SK-N-DZ (cell line): ENCODE data around the gene RPAP2. TPM values are rescaled to one million over a fixed set of nuclear protein-coding genes. Genes with fewer than 3 reads are reported as not detected.
"Not testable (repeated sequence)": the region's sequence is repeated elsewhere in the genome, so short reads cannot be mapped to it uniquely, and the experiment has no call there.

ENCODE experiments used
- DNase-seq: peaks from one replicate; pipeline ENCODE4 v3.0.0-alpha.2; 2015; ENCODE audit warnings: low spot score
- polyA plus RNA-seq, 2 experiments: library from polyadenylated mRNA; depleted of rRNA; stranded (reverse); fragments of >200 nt; gene quantifications; 2 replicates each; pipeline ENCODE4 v1.2.3, GENCODE V29; 2014

Gene RPAP2
- polyA plus RNA-seq (2014; cell fraction: cytosol; rRNA removed), result 5.8 and 6.1 TPM in 2 replicates
- 2.0 and 3.4 TPM in 2 replicates for polyA plus RNA-seq (2014; cell fraction: nucleus; rRNA removed)

DNA sequence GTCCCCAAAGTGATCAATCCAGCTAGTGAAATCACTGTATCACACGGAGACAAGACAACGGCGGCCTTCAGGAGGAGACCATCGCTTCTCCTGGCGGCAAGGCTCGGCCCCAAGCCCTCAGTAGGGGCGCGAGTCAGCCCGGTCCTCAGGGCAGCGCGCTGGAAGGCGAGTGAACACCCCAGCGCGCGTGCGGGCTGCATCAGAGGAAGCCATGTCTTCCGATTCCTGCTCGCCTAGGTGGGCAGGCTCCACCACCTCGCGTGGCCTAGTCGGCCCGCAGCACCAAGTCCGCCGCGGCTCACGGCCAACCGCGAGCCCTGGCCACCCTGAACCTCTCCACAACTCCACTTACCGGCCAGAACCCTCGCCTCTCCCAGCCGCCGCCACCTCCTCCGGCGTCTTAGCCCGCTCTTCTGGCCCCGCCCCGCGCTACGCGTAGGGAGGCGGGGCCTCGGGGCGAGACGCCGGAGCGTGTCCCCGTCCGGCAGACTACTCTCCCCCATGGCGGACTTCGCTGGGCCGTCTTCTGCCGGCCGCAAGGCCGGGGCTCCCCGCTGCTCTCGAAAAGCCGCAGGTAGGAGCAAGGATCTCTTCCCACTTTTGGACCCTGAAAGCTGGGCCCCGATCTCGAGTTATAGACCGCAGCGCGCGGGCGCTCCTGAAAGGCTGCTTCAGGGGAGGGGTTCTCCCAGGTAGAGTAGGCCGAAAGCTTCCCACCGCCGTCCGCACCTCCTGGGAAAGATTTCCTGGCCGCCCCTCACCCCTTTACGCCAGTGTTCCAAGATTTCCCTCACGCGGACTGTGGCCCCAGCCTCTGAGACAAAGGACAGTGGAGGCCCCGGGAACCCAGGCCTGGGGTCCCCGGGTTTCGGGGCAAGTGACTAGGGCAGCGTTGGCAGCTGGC is at the start of gene RPAP2, which contains the start of gene GLMN:
RPAP2 (plus strand) TSS at position 487 of the 904 bp plus-strand sequence; CDS start at position 502, 15 bp downstream.
GLMN (minus strand) TSS at position 415 of the 904 bp plus-strand sequence. CDS start 988 bp downstream, outside the sequence.
- DNase-seq, result peak; percentile 91

GRCh38 chr1:92254714-92255113 is 44.1 kb upstream of the RPAP2 start:
- DNase-seq, result not testable (repeated sequence)

DNA sequence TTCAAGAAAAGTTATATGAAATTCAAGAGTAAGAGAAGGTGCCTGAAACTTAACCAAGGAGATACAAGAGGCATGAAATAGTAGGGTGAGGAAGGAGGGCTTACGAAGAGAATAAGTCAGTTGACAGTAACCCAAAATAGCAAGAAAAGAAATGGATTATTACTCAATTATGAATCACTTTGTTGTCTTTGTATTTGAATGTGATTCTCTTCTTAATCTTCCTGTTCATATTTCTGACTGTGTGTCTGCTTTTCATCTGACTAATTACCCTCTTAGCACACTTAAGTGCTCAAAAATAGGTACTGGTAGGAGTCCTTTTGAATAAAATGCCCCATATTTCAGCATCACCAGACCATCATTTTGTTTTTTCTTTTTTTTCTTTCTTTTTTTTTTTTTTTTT is 39.5 kb upstream of the RPAP2 start:
- DNase-seq, result no peak

GRCh38 chr1:92262516-92262915 is 36.3 kb upstream of the RPAP2 start:
- DNase-seq, result no peak

DNA sequence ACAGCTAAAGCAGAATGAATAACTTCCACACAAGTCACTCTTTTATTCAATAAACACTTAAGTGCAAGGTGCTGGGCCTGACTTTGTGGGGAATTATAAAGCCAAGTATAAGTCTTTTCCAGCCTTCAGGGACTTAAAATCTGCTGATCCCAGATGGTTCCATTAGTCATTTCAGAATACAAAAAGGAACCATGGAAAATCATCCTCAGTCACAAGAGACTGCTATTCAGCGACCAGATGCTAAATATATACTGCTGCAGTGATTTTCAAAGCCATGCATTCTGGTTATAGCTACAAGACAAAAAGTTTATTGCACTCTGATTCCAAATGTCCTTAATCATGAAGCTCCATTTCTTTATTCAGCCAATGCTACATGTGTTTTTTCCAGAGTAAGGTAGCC is 25.8 kb upstream of the RPAP2 start:
- DNase-seq, result no peak

- no peak for DNase-seq
Observed at GRCh38 chr1:92274939-92275338, 23.9 kb upstream of the RPAP2 start.

DNA sequence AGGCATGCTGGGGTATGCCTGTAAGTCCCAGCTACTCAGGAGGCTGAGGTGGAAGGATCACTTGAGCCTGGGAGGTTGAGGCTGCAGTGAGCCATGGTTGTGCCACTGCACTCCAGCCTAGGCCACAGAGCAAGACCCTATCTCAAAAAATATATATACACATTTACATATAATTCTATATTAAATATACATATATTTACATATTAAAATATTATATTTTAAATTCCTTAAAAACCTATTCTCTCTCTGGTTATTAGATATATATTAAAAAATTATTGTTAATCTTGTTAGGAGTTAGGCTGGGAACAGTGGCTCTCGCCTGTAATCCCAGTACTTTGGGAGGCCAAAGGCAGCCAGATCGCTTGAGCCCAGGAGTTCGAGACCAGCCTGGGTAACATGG is 22.8 kb upstream of the RPAP2 start:
- DNase-seq, result no peak

GRCh38 chr1:92277105-92277723 is 21.6 kb upstream of the RPAP2 start:
- no peak for DNase-seq

DNA sequence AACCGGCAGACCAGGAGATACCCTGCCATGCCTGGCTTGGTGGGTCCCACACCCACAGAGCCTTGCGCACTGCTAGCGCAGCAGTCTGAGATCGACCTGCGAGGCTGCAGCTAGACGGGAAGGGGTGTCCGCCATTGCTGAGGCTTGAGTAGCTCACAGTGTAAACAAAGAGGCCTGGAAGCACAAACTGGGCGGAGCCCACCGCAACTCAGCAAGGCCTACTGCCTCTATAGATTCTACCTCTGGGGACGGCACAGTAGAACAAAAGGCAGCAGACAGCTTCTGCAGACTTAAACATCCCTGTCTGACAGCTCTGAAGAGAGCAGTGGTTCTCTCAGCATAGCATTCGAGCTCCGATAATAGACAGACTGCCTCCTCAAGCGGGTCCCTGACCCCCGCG is 19.1 kb upstream of the RPAP2 start:
- not testable (repeated sequence) for DNase-seq

DNA sequence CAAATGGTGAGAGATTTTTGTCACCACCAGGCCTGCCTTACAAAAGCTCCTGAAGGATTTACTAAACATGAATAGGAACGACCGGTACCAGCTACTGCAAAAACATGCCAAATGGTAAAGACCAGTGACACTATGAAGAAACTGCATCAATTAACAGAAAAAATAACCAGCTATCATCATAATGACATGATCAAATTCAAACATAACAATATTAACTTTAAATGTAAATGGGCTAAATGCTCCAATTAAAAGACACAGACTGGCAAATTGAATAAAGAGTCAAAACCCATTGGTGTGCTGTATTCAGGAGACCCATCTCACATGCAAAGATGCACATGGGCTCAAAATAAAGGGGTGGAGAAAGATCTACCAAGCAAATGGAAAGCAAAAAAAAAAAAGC is 17.4 kb upstream of the RPAP2 start:
- not testable (repeated sequence) for DNase-seq

DNA sequence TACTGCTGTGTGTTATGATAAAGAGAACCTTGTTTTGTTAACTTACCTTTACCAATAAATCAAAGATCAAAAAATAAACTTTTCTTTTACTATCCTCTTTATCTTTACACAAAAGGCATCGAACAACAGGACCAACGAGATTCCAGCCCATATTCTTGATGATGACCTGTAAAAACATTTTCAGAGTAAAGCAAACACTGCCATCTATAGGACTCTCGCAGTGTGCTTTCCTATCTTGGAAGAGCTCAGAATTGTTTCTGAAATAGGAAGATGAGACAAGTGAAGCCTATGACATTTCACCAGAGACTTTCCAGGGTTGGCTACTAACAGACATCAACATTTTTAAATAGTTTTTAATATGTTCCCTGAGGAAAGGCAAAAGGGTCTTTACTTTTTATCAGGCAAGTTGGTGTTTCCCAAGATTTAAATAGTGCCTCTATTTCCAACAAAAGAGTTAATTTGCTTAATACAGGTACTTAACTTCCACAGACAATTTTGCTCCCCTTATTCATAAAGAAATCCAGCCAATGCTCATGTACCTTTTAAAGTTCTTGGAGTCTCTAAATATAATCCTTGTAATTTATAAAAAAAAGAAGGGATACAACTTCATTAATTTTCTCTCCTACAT is 7.4 kb upstream of the RPAP2 start:
- peak; percentile 58 for DNase-seq

- DNase-seq, result no peak
Observed at GRCh38 chr1:92298213-92298572, 666 bp upstream of the RPAP2 start.

- DNase-seq, result no peak
Observed at GRCh38 chr1:92299477-92300150, 755 bp downstream of the RPAP2 start.

DNA sequence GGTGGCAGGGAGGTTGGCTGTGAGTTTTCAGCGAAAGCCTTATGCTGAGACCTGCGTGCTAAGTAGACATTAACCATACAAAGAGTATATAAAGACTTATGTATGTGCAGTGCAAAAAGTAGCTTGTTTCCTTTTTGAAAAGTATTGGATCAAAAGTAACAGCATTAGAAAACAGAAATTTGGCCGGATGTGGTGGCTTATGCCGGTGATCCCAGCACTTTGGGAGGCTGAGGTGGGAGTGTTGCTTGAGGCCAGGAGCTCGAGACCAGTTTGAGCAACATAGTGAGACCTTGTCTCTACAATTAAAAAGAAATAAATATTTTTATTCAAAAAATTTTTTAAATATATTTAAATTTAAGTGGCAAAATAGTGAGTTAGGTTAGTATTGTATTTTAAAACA is 2.2 kb downstream of the RPAP2 start:
- no peak for DNase-seq

DNA sequence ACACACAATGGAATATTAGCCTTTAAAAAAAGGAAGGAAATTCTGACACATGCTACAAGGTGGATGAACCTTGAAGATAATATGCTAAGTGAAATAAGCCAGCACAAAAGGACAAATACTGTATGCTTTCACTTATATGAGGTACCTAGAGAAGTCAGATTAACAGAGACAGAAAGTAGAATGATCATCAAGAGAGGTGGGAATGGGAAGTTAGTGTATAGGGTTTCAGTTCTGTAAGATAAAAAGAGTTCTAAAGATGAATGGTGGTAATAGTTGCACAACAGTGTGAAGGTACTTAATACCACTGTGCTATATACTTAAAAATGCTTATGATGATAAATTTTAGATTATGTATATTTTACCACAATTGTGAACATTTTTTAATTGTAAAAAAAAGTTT is 7.2 kb downstream of the RPAP2 start:
- DNase-seq, result no peak

DNA sequence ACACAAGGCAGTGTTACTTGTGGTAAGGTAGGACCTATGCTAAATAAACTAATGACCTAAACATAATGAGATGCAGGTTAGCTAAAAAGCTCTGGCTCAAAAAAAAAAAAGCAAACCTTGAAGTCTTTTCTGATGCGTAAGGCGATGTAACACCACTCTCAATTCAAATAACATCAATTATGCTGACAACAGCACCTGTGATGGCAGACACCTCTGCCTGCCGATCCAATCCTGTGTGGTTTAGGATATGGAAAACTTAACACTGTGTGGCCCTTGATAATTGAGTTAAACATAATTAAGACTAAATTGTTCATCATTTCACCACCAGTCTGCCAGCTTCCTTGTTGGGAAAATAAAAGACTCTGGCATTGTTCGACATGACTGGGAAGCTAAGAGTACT is 9.1 kb downstream of the RPAP2 start:
- DNase-seq, result no peak

DNA sequence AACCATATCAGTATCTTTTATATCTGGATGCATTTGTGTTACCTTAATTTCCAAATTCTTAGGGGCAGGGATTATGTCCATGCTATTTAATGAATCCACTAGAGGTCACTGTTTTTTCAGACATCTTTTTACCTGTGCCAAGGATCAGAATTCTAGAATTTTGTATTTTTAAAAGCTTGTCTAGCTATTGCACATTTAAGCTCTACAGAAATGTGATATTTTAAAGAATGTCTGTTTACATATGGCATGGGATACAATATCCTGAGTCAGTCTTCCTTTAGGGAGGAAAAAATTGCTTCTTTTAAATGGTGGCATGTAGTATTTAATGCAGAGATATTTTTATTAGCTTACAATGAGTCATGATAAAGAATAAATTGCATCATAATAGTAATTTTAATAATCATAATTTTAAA is 11.3 kb downstream of the RPAP2 start:
- DNase-seq, result no peak

GRCh38 chr1:92314024-92314423 is 15.2 kb downstream of the RPAP2 start:
- no peak for DNase-seq

DNA sequence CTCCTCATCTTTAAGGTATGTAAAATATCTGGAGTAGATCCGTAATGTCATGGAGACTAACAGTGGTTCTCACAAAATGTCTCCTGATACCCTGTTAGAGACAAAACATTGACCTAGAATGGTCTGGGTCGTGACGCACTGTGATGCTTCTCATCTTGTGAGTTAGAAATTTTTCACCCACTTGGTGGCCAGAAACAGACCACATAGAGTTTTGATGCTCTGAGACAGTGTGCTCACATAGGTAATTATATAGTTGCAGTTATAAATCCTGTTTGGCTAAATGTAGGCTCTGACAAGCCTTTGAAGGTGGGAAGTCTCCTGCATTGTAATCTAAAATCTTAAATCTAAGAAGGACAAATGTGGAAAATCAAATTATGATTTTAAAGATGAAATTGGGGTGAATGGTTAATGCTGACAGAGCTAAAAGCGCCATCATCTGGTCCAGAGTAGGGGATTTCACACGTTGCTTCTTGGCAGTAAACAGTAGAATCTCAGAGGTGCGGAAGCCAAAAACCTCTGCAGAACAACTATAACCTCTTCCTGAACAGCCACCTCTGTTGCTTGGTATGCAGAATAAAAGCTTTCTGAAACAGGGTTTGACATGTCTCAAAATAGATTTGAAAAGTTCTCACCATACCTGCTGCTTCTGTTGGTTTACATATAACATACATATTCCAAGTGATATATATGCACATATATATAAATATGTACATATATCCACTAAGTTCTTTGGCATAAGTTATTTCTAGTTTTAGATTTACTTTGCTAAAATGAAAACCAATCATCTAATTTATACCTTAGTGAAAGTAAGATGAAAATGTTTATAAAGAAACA is 17.1 kb downstream of the RPAP2 start:
- no peak for DNase-seq

DNA sequence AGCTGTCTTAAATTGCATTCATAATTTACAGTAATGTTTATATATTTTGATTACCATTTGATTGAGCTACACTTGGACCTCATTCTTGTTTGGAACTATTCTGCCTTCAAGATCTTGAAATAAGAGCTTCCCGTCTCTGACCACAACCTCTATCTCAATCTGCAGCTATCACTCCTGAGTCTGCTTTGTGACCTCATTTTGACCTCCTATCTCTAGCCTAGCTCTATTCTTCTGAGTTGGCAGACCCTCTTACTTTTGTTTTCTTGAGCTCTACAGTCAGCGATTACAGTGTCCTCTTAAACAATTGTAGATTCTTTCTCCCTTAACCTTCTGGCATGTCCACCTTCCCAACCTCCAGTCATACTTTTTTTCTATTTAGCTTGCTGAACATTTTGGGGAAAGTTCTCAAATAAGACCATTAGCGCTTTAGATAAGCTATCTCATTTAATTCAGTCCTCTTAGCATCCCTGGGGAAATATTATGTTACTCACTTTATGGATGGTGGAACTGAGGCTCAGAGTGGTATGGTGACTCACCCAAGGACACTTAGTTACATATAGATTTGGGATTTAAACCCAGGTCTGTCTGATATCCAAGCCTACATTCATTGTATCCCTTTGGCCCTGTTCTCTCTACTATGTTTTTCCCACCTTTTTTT is 19.1 kb downstream of the RPAP2 start:
- no peak for DNase-seq
